WTC11 (cell line): Measurements from ENCODE around the gene DDR2. TPM values are rescaled to one million over a fixed set of nuclear protein-coding genes. Genes with fewer than 3 reads are reported as not detected.

Experiments used
- ATAC-seq: fragments of 200-7000 bp; cut with Tn5 transposase; 2 replicates; pipeline ENCODE4 v1.10.0; 2021; ENCODE audit warnings: mild to moderate bottlenecking, moderate library complexity
- CTCF ChIA-PET: fragments of 300-600 bp; sonication (Branson Sonifier 250); formaldehyde crosslinking; loops from one replicate; lab custom pipeline; 2021; ENCODE audit warnings: antibody characterized with exemption; lab: Charles Lee
- POLR2A ChIA-PET: fragments of 350-600 bp; sonication (Branson Sonifier 250); formaldehyde crosslinking; loops from one replicate; lab custom pipeline; 2021; ENCODE audit warnings: antibody characterized with exemption; lab: Charles Lee
- DNase-seq: peaks from one replicate; pipeline ENCODE4 v3.0.0; 2021; ENCODE audit warnings: low spot score
- H3K27ac Mint-ChIP-seq: 2 replicates; pipeline ENCODE4 v1.8.0; 2021; ENCODE audit warnings: mixed read lengths
- H3K27me3 Mint-ChIP-seq: 2 replicates; pipeline ENCODE4 v1.8.0; 2021; ENCODE audit warnings: low read depth, mild to moderate bottlenecking, moderate library complexity, mixed read lengths
- H3K36me3 Mint-ChIP-seq: 2 replicates; pipeline ENCODE4 v1.8.0; 2021; ENCODE audit warnings: mixed read lengths
- H3K4me1 Mint-ChIP-seq: 2 replicates; pipeline ENCODE4 v1.8.0; 2022; ENCODE audit warnings: mixed read lengths
- H3K4me3 Mint-ChIP-seq: 2 replicates; pipeline ENCODE4 v1.8.0; 2021; ENCODE audit warnings: mild to moderate bottlenecking, moderate library complexity, mixed read lengths
- H3K9me3 Mint-ChIP-seq: 2 replicates; pipeline ENCODE4 v1.8.0; 2021; ENCODE audit warnings: mixed read lengths
- AFF4 ChIP-seq: sonication (generic); formaldehyde crosslinking; IDR thresholded peaks from 2 replicates; pipeline ENCODE4 v1.8.1; 2023; ENCODE audit warnings: mild to moderate bottlenecking, missing genetic modification reagents, borderline replicate concordance
- CREB1 ChIP-seq: sonication (generic); formaldehyde crosslinking; IDR thresholded peaks from 2 replicates; pipeline ENCODE4 v1.8.0; 2023; ENCODE audit warnings: mild to moderate bottlenecking, missing genetic modification reagents
- E2F1 ChIP-seq: sonication (generic); formaldehyde crosslinking; IDR thresholded peaks from 2 replicates; pipeline ENCODE4 v1.8.0; 2022; ENCODE audit warnings: mild to moderate bottlenecking, missing genetic modification reagents
- ETV6 ChIP-seq: sonication (generic); formaldehyde crosslinking; IDR thresholded peaks from 2 replicates; pipeline ENCODE4 v1.8.1; 2022; ENCODE audit warnings: mild to moderate bottlenecking, missing genetic modification reagents
- OVOL2 ChIP-seq: fragments of 250-450 bp; sonication (Bioruptor Pico); IDR thresholded peaks from 2 replicates; pipeline ENCODE4 v1.9.0; 2021; ENCODE audit warnings: mild to moderate bottlenecking, borderline replicate concordance
- SMAD4 ChIP-seq: sonication (generic); formaldehyde crosslinking; IDR thresholded peaks from 2 replicates; pipeline ENCODE4 v1.8.0; 2022; ENCODE audit warnings: mild to moderate bottlenecking, missing genetic modification reagents
- SOX15 ChIP-seq: fragments of 250-450 bp; sonication (Bioruptor Pico); IDR thresholded peaks from 2 replicates; pipeline ENCODE4 v1.9.0; 2021; ENCODE audit warnings: mild to moderate bottlenecking
- TEAD1 ChIP-seq: sonication (generic); formaldehyde crosslinking; IDR thresholded peaks from 2 replicates; pipeline ENCODE4 v1.8.0; 2022; ENCODE audit warnings: mild to moderate bottlenecking, missing genetic modification reagents
- USF2 ChIP-seq: sonication (generic); formaldehyde crosslinking; IDR thresholded peaks from 2 replicates; pipeline ENCODE4 v1.8.1; 2023; ENCODE audit warnings: mild to moderate bottlenecking, missing genetic modification reagents, moderate library complexity
- ZNF138 ChIP-seq: sonication (generic); formaldehyde crosslinking; conservative IDR thresholded peaks from 2 replicates; pipeline ENCODE4 v1.8.1; 2022; ENCODE audit warnings: mild to moderate bottlenecking, moderate library complexity, missing genetic modification reagents
- ZNF232 ChIP-seq: sonication (generic); formaldehyde crosslinking; IDR thresholded peaks from 2 replicates; pipeline ENCODE4 v1.8.0; 2022; ENCODE audit warnings: mild to moderate bottlenecking, missing genetic modification reagents
- ZNF317 ChIP-seq: sonication (generic); formaldehyde crosslinking; IDR thresholded peaks from 2 replicates; pipeline ENCODE4 v1.8.1; 2023; ENCODE audit warnings: low read depth, mild to moderate bottlenecking, moderate library complexity, missing genetic modification reagents, borderline replicate concordance
- ZNF425 ChIP-seq: fragments of 250-450 bp; sonication (Bioruptor Pico); conservative IDR thresholded peaks from 2 replicates; pipeline ENCODE4 v1.9.0; 2021; ENCODE audit warnings: mild to moderate bottlenecking
- ZNF512 ChIP-seq: sonication (generic); formaldehyde crosslinking; IDR thresholded peaks from 2 replicates; pipeline ENCODE4 v1.8.1; 2022; ENCODE audit warnings: missing genetic modification reagents, borderline replicate concordance
- ZSCAN18 ChIP-seq: fragments of 250-450 bp; sonication (Bioruptor Pico); IDR thresholded peaks from 2 replicates; pipeline ENCODE4 v2.1.2; 2022; ENCODE audit warnings: mild to moderate bottlenecking, moderate library complexity
- total RNA-seq: library from RNA; stranded (reverse); gene quantifications from 3 replicates; pipeline ENCODE4 v1.2.3, GENCODE V29; 2021

DDR2 gene
- total RNA-seq, 1 experiment from 2014 or later, result 0.85 TPM

- no peak for TF ChIP-seq AFF4 (CRISPR knock-in tag)
- no peak for TF ChIP-seq E2F1 (CRISPR knock-in tag)
- no peak for TF ChIP-seq OVOL2 (CRISPR knock-in tag)
- no peak for TF ChIP-seq CREB1 (CRISPR knock-in tag)
- TF ChIP-seq ETV6 (CRISPR knock-in tag), result no peak
- TF ChIP-seq USF2 (CRISPR knock-in tag), result no peak
- TF ChIP-seq ZNF232, result no peak
- TF ChIP-seq TEAD1 (CRISPR knock-in tag), result no peak
These were observed 13.4 kb downstream of the DDR2 start (continued) for GRCh38 chr1:162645666-162646065.

- no peak overlapping the region for H3K27ac Mint-ChIP-seq
- H3K4me1 Mint-ChIP-seq, result no peaks in the 10 kb centered on the region
- no peaks in the 10 kb centered on the region for H3K9me3 Mint-ChIP-seq
- DNase-seq (no peak), ATAC-seq (no peak)
- no peaks in the 10 kb centered on the region for H3K36me3 Mint-ChIP-seq
- CTCF ChIA-PET, result no interaction called here
- H3K27me3 Mint-ChIP-seq, result peaks cover 3% of the 10 kb centered on the region
- POLR2A ChIA-PET, result no interaction called here
- H3K4me3 Mint-ChIP-seq, result no peak overlapping the region
- TF ChIP-seq ZSCAN18 (CRISPR knock-in tag), result no peak
- TF ChIP-seq ZNF138 (CRISPR knock-in tag), result no peak
- no peak for TF ChIP-seq ZNF425 (CRISPR knock-in tag)
- TF ChIP-seq ZNF512 (CRISPR knock-in tag), result no peak
- no peak for TF ChIP-seq ZNF317 (CRISPR knock-in tag)
- no peak for TF ChIP-seq SMAD4 (CRISPR knock-in tag)
- no peak for TF ChIP-seq SOX15 (CRISPR knock-in tag)
These were observed 17.3 kb downstream of the DDR2 start for GRCh38 chr1:162649583-162649982.
